Pancreas (tissue), 10 donors: ENCODE data around the gene PRDM16. TPM values are rescaled to one million over a fixed set of nuclear protein-coding genes. Genes with fewer than 3 reads are reported as not detected.

ENCODE experiments used
- ATAC-seq, 4 donors: fragments of 200-7000 bp; cut with Tn5 transposase; one replicate each; pipeline versions ENCODE4 v1.8.0 to v1.9.1; 2020; ENCODE audit warnings: mild to moderate bottlenecking in 4 of 4, moderate library complexity in 4 of 4
- DNase-seq, 6 donors: peaks; one replicate each; pipeline ENCODE4 v3.0.0-alpha.2; 2020
- FAIRE-seq: peaks from 2 replicates; lab custom pipeline; 2012; peaks lifted over from hg19 to GRCh38; lab: Jason Lieb, UNC
- H3K27ac ChIP-seq, 4 donors: fragments of 200-600 bp; sonication (generic); 1 replicate in 3 of 4; 2 replicates in 1 of 4; pipeline versions ENCODE4 v1.5.0 to v1.8.0; 2020
- H3K27me3 ChIP-seq, 4 donors: fragments of 200-600 bp; one replicate each; pipeline ENCODE4 v1.8.0; 2021
- H3K36me3 ChIP-seq, 3 donors: fragments of 200-600 bp; sonication (generic) in 1 of 3; one replicate each; pipeline versions ENCODE4 v1.5.0 to v1.8.0; 2020 to 2021
- H3K4me1 ChIP-seq, 3 donors: fragments of 200-600 bp; one replicate each; pipeline ENCODE4 v1.8.0; 2021
- H3K4me3 ChIP-seq, 4 donors: fragments of 200-600 bp; sonication (generic) in 2 of 4; one replicate each; pipeline versions ENCODE4 v1.5.0 to v1.8.0; 2020 to 2021
- H3K9me3 ChIP-seq, 4 donors: fragments of 200-600 bp; one replicate each; pipeline ENCODE4 v1.8.0; 2021
- CTCF ChIP-seq, 4 donors: fragments of 200-600 bp; sonication (generic) in 3 of 4; IDR thresholded peaks; one replicate each; pipeline versions ENCODE4 v1.5.0 to v1.8.0; 2021; ENCODE audit warnings: antibody characterized with exemption in 4 of 4
- WGBS, 2 donors: extraction: QIAGEN DNeasy Blood & Tissue Kit; methylation state at CpG; one replicate each; pipeline ENCODE4 v1.1.7; 2013; 5-methylcytosine and 5-hydroxymethylcytosine counted together
- intact Hi-C, 3 donors: fragments of 100-400 bp; cut with DNase I; formaldehyde crosslinking; loops; one replicate each; pipeline versions ENCODE4 v1.11.1 to v1.14.2; 2022
- polyA plus RNA-seq, 2 donors: library from polyadenylated mRNA; stranded (reverse); fragments of 200-250 nt; gene quantifications; one replicate each; pipeline ENCODE4 v1.2.3, GENCODE V29; 2013
- total RNA-seq, 6 donors: library from RNA; stranded (reverse); fragmentation: NEBNext Ultra II Directional in 4 of 6; extraction: Animal tissue kit (Norgen Biotek cat#: 25700) in 4 of 6; gene quantifications; one replicate each; pipeline versions ENCODE4 v1.2.1 to v1.2.4, GENCODE V29; 2021 to 2023
- donor health status: healthy with polysubstance abuse.
- donor health status: DM: no; HTN: no; CAD: no; lungs with moderate emphysema.
- donor health status: DM: no; HTN: no; CAD: no.
- donor health status: control.
- donor health status: control.
- donor health status: Bipolar disorder and iron deficiency.
- donor health status: DM: yes; HTN: yes; CAD: no.
- donor health status: DM: no; HTN: no; CAD: no.
- donor health status: DM: no; HTN: no; CAD: no.
- donor health status: DM: yes; HTN: yes; CAD: no.

The PRDM16 gene
- total and polyA plus RNA-seq, 8 donors = 6.6 to 19.2 (median 14.9) TPM

GRCh38 chr1:3120994-3121393 lies 52.0 kb downstream of the PRDM16 start:
- Histone ChIP-seq H3K36me3 (no peaks in the 10 kb centered on the region), H3K27me3 (no peaks in the 10 kb centered on the region), H3K4me1 (peaks cover 5 to 10% (median 9%) of the 10 kb centered on the region in 3 donors), H3K9me3 (no peaks in the 10 kb centered on the region), H3K4me3 (no peak overlapping the region), H3K27ac (no peak overlapping the region)
- 89% methylated on average over 14 of the region's 14 CpGs for WGBS, 2 donors
- DNase-seq (no peak), ATAC-seq (no peak), FAIRE-seq (no peak)
- no peak for TF ChIP-seq CTCF (IDR thresholded peaks at IDR 0.05)
- intact Hi-C loops = no loop called here

- Histone ChIP-seq H3K27ac (no peak overlapping the region), H3K4me1 (peaks cover 11 to 16% (median 13%) of the 10 kb centered on the region in 3 donors)
These were observed 52.6 kb downstream of the PRDM16 start for GRCh38 chr1:3121401-3122210.

GRCh38 chr1:3122311-3122710 lies 53.3 kb downstream of the PRDM16 start:
- intact Hi-C loops = no loop called here
- TF ChIP-seq CTCF (IDR thresholded peaks at IDR 0.05) = no peak
- no peak for DNase-seq

More at GRCh38 chr1:3121401-3122210, 52.6 kb downstream of the PRDM16 start:
- TF ChIP-seq CTCF (IDR thresholded peaks at IDR 0.05) = no peak
- 88 to 90% methylated on average over 42 to 46 of the region's 46 CpGs for WGBS, 2 donors
- intact Hi-C loops = no loop called here
- Histone ChIP-seq H3K9me3 (no peaks in the 10 kb centered on the region), H3K27me3 (no peaks in the 10 kb centered on the region), H3K36me3 (no peaks in the 10 kb centered on the region), H3K4me3 (no peak overlapping the region)
- DNase-seq (no peak), ATAC-seq (no peak), FAIRE-seq (no peak)

GRCh38 chr1:3124246-3124645 lies 55.2 kb downstream of the PRDM16 start:
- no peak for TF ChIP-seq CTCF (IDR thresholded peaks at IDR 0.05)
- intact Hi-C loops = no loop called here
- no peak overlapping the region for H3K4me3 ChIP-seq
- H3K36me3 ChIP-seq = no peaks in the 10 kb centered on the region
- no peak overlapping the region for H3K27ac ChIP-seq
- no peaks in the 10 kb centered on the region for H3K9me3 ChIP-seq
- H3K27me3 ChIP-seq = no peaks in the 10 kb centered on the region
- ATAC-seq = no peak
- 93 to 100% methylated on average over 3 of the region's 3 CpGs for WGBS, 2 donors
- no peak for DNase-seq
- no peak for FAIRE-seq
- H3K4me1 ChIP-seq = peaks cover 22 to 28% (median 27%) of the 10 kb centered on the region in 3 donors

More at GRCh38 chr1:3122311-3122710, 53.3 kb downstream of the PRDM16 start:
- no peak overlapping the region for H3K27ac ChIP-seq
- FAIRE-seq = no peak
- H3K4me1 ChIP-seq = peaks cover 17 to 23% (median 20%) of the 10 kb centered on the region in 3 donors
- H3K9me3 ChIP-seq = no peaks in the 10 kb centered on the region
- 91 to 92% methylated on average over 12 of the region's 12 CpGs for WGBS, 2 donors
- H3K27me3 ChIP-seq = no peaks in the 10 kb centered on the region
- no peak overlapping the region for H3K4me3 ChIP-seq
- ATAC-seq = no peak
- no peaks in the 10 kb centered on the region for H3K36me3 ChIP-seq

- no peaks in the 10 kb centered on the region for H3K27me3 ChIP-seq
- no peak for TF ChIP-seq CTCF (IDR thresholded peaks at IDR 0.05)
- H3K27ac ChIP-seq = no peak overlapping the region
- no peak overlapping the region for H3K4me3 ChIP-seq
- no peaks in the 10 kb centered on the region for H3K9me3 ChIP-seq
- no peak for ATAC-seq
- WGBS, 2 donors = 93 to 94% methylated on average over 15 of the region's 15 CpGs
- H3K36me3 ChIP-seq = no peaks in the 10 kb centered on the region
- no peak for DNase-seq
- H3K4me1 ChIP-seq = peaks cover 22 to 28% (median 27%) of the 10 kb centered on the region in 3 donors
- no peak for FAIRE-seq
- intact Hi-C loops = no loop called here
These were observed 56.1 kb downstream of the PRDM16 start for GRCh38 chr1:3125078-3125477.
